PC-3 (cell line): Measurements from ENCODE around the gene CACNA1C.

ENCODE experiments used
- CTCF ChIP-seq: fragments of 300-600 bp; sonication (generic); conservative IDR thresholded peaks from 2 replicates; pipeline ENCODE4 v1.5.1; 2017; ENCODE audit warnings: antibody characterized with exemption, low read depth, mild to moderate bottlenecking, low read length
- EZH2 ChIP-seq: fragments of 300-600 bp; sonication (generic); IDR thresholded peaks from one replicate; pipeline ENCODE4 v1.6.1; 2017; ENCODE audit warnings: antibody characterized with exemption, mild to moderate bottlenecking, low read length; ENCODE audit not compliant: unreplicated experiment

- TF ChIP-seq CTCF (no peak), EZH2 (no peak)
Observed at GRCh38 chr12:2137711-2138110, 84.9 kb downstream of the CACNA1C start.
